ENCODE measurements around the gene CD7. TPM values are rescaled to one million over a fixed set of nuclear protein-coding genes. Genes with fewer than 3 reads are reported as not detected.

Gene CD7
- total RNA-seq, 1 donor from 2014 or later, result 0.73 TPM

DNA sequence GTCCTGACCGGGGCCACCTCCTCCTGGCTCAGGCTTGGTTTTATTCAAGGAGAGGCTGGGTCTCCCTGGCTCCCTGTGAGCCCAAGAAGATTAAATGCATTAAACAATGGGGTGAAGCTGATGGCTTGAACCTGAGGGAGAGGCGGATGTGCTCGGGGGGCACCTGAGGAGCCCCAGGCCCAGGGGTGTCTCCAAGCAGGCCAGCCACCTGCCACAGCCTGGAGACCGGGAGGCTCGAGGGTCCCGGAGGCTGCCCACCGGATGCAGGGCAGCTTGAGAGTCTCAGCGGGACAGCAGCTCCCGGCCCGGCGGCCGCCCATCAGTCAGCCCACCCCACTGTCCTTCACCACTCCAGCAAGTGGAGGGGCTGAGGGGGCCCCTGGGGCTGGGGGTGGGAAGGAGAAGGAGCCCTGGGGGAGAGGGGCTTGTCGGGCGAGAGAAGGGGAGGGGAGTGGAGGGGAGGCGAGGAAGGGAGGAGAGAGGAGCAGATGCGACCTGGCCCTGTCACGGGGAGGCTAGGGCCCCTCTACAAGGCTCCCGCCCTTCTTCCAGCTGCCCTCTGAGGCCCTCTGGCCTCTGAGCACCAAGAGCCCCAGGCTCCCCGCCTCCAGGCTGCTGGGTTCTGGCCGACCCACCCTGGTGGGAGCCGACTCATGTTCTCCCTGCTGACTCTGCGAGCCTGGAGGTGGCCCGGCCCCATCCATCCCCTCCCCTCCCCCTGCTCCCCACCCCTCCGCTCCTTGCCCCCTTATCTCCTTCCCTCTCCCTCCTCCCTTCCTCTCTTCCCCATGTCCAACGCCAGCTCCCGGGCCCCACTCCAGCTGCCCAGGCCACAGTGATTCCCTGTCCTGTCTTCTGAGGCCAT lies 13.2 kb downstream of the CD7 start:
- intact Hi-C loops (cut with DNase I), result no loop called here
- ATAC-seq (peak; percentile 45), DNase-seq (ENCODE audit: missing footprints) (no peak)

DNA sequence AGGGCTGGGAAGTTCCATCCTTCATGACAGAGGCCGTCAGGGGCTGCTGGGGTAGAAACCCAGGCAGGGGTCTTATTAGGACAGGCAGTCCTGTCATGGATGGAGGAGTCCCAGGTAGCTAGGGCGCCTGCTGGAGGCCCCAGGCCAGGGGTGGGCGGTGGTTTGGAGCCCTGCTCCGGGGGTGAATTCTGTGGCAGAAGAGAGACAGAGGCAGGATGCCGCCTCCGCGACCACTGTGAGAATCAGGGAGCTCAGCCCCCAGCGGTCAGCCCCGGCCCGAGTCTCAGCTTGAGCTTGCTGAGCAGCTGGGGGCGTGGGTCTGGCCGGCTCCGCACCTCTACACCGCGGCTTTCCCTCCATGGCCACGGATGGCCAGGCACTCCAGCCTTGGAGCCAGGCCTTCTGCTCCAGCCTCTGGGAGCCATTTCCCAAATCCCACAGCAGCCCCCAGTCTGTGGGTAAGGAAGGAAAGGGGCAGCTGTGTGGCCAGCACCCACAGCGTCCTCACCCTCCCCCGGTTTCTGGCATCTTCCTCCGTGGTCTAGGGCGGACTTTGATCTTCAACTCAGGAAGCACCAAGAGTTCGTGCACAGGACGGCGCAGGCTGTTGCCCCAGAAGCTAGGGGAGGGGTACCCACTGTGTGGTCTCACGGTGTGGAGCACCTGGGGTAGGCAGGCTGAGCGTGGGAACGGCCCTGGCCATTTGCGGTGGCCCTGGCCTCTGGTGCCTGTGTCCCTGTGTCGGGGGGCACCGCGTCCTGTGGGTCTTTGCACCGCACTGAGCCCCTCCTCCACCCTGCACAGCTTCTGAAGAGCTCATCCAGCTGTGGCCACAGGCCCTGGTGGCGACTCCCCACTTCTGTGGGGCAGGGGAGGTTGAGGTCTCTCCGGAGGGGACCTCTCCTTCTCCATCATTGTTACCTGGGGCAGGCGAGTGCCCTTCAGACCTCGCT lies 14.1 kb downstream of the CD7 start:
- intact Hi-C loops (cut with DNase I), result no loop called here
- DNase-seq (ENCODE audit: missing footprints), result no peak
- ATAC-seq, result no peak

GRCh38 chr17:82302568-82302963 lies 14.8 kb downstream of the CD7 start:
- ATAC-seq (no peak), DNase-seq (ENCODE audit: missing footprints) (no peak)
- intact Hi-C loops (cut with DNase I), result no loop called here

DNA sequence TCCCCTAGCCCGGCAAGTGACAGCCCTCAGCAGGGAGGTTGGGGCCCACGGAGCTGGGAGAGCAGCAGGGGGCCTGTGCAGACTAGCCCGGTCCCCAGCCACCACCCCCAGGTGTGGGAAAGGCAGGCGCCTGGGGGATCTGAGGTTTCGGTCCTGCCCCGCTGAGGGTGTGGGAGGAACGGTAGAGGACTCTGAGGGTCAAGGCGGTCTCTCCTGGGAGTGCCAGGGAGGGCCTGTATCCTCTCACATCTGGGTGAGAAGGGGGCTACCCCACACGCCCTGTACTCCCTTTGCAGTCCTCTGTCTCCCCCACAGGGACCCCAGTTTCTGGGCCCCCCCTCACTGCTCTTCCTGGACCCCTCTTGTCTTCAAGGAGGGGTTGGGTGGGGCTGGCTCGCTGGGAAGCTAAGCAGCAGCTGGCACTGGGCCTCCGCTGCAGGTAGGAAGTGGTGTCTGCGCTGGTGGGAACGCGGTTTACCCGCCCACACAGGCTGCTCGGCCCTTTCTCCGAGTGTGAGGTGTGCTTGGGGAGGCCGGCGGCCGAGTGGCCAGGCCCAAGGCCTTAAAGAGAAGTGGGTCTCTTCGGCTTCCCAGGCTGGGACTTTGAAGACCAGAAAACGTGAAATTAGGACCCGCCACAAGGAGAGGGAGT lies 15.4 kb downstream of the CD7 start:
- intact Hi-C loops (cut with DNase I), result no loop called here
- no peak for ATAC-seq
- no peak for DNase-seq (ENCODE audit: missing footprints)

DNA sequence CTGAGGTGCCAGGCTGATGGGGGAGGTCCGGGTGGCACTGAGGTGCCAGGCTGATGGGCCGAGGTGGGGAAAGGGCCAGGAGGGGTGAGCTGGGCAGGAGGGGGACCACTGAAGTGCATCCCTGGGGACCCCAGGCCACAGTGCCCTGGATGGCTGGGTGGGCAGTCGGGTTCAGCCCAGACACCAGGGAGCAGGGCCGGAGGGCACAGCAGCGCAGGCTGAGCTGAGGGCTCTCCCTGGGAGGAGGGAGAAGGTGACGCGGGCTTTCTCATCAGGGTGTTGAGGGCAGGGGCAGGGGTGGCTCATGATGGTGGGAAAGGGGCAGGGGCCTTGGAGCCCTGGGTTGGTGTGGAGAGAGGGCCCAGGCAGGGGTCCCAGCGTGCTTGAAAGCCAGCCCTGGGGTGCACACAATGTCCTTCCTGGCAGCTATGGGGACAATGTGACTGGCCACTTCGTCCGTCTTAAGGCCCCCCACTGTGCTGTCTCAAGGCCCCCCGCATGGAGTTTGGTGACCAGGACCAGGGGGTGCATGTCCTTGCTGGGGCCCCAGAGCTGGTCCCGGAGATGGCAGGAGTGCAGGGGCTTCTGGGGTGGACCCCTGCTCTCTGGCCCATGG lies 16.0 kb downstream of the CD7 start:
- DNase-seq (ENCODE audit: missing footprints) (no peak), ATAC-seq (no peak)
- intact Hi-C loops (cut with DNase I), result no loop called here

DNA sequence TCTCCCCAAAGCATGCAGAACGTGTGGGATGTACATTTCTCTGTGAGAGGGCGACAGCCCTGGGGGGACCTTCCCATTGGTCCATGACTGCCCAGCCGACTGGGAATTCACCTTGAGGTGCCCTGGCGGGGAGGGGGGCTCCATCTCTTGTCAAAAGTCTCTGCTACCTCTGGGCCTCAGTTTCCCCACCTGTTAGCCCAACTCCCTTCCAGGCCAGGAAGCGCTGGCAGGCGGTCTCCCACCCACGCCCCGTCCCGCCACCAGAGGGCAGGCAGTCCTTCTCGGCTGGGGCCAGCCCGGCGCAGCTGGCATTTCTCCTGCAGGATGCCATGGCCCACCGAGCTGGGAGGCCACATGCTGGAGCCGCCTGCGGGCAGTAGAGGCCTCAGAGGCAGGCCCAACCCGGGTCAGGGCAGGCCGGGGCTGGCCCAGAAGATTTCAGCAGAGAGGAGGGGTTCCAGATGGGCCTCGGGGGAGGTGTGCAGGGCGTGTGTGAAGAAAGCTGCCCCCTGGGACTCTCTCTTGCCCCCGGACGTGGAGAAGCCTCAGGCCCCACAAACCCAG lies 16.6 kb downstream of the CD7 start:
- ATAC-seq (no peak), DNase-seq (ENCODE audit: missing footprints) (peak; percentile 91)
- intact Hi-C loops (cut with DNase I), result no loop called here

- DNase-seq (ENCODE audit: missing footprints), result no peak
- intact Hi-C loops (cut with DNase I), result no loop called here
These were observed 17.2 kb downstream of the CD7 start for GRCh38 chr17:82300228-82300627.

DNA sequence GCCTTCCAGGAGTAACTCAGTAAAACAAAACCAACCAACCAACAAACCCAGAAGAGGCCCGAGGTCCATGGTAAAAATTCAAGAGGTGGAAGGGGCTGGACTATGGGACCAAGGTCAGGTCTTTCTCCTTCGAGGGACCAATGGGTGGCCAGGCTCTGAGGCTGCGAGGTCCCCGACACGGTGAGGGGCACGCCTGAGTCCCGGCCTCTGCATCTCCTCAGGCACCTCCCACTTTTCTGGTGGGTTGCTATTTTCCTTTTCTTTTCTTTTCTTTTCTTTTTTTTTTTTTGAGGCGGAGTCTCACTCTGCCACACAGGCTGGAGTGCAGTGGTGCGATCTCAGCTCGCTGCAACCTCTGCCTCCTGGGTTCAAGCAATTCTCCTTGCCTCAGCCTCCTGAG lies 18.0 kb downstream of the CD7 start:
- no peak for DNase-seq (ENCODE audit: missing footprints)
- ATAC-seq, result no peak
- intact Hi-C loops (cut with DNase I), result no loop called here

More at GRCh38 chr17:82300228-82300627, 17.2 kb downstream of the CD7 start:
- no peak for ATAC-seq

DNA sequence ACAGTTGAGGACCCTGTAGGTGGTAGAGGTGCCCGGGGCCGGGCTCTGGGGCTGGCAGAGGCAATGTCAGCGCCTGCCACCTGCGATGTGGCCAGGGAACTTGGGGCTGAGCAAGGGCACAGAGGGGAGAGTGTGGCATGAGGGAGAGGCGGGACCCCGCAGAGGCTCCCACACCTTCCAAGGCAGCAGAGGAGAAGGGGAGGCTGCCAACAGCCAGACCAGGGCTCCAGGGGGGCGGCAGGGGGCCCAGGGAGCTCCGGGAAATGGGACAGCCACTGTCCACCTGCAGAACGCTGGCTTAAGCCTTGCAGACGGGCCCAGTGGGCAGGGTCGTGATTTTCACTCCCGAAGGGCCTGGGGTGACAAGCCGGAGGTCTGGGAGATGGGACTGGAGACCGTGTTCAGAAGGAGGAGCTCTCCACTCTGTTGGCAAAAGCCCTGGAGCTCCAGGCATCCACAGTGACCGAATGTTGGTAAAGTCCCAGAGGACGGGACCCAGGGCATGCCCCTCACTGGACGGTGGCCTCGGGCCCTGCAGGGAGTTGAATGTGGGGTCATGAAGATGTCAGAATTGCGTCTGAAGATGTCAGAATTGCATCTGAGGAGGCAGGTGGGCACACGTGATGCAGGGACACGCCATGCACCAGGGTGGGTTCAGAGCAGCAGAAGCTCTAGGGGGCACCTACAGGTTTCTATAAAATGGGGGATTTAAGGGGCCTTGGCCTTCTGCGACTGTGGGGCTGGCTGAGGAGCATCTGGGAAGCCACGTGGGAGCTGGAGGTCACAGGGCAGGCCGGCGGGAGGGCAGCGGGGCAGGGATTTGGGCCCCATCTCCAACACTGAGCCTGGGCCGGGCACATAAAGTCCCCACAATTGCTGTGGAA lies 18.6 kb downstream of the CD7 start:
- DNase-seq (ENCODE audit: missing footprints) (no peak), ATAC-seq (no peak)
- intact Hi-C loops (cut with DNase I), result no loop called here

- ATAC-seq (peak; percentile 81), DNase-seq (ENCODE audit: missing footprints) (peak; percentile 94)
- intact Hi-C loops (cut with DNase I), result no loop called here
These were observed 19.5 kb downstream of the CD7 start for GRCh38 chr17:82297714-82298537.

DNA sequence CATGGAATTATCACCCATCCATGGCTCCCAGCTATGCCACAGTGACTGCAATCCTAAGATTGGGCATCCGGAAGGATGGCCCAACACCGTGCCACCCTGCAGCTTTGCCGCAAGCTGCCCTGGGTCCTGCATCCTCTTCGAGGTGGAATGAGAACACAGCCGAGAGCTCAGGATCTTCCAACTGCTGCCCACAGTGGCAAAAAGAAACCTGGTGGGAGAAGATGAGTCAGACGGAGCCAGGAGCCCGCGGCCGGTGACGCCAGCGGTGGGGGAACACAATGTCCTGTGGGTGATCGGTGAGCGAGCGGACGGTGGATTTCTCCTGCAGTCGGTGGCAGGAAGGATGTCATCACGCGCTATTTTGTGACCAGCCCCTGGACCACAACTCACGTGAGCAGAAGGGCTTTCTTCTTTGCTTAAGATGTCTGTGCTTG lies 20.1 kb downstream of the CD7 start:
- no peak for ATAC-seq
- peak; percentile 94 for DNase-seq (ENCODE audit: missing footprints)
- intact Hi-C loops (cut with DNase I), result no loop called here

DNA sequence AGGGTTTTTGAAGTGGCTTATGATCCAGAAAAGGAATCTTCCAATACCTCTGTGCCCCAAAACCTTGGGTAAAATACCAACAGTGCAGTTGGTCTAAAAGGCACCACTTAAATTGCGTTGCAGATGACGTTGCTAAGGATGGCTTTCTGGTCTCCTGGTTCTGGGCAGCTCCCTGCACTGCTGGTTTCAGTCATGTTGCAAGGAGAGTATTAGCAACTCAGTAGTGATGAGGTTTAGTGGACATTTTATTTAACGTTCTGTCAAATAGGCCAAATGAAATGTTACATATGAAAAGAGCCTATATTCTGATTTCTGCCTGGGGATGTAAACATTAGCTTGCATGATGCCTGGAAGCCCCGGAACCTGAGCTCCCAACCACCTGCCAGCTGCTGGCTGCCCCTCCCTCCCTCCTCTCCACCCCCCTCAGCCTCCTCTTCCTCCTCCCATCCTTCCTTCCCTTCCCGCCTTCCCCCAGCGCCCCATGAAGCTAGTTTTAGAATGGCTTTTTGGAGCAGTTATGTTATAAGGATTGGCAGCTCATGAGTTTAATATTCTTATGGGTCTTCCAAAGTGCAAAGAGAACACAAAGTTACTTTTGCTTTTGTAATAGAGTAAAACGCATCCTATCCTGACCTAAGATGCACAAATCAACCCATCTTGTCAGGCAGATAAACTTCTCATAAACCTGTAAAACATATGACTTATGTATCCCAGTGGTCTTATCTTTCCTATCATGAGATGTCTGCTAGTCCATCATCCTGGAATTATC lies 20.7 kb downstream of the CD7 start:
- intact Hi-C loops (cut with DNase I), result no loop called here
- ATAC-seq, result no peak
- DNase-seq (ENCODE audit: missing footprints), result no peak

- intact Hi-C loops (cut with DNase I), result no loop called here
- ATAC-seq (no peak), DNase-seq (ENCODE audit: missing footprints) (no peak)
These were observed 22.0 kb downstream of the CD7 start for GRCh38 chr17:82295472-82295814.

GRCh38 chr17:82294064-82294773 lies 23.2 kb downstream of the CD7 start:
- DNase-seq (ENCODE audit: missing footprints) (no peak), ATAC-seq (no peak)
- intact Hi-C loops (cut with DNase I), result loop anchor here (5.0 kb wide), 1 partner anchor 257 kb away; the partner anchor contains the start of gene DCXR

All from Right ventricle myocardium inferior (tissue), 1 donor.